NCI-H146 (cell line): ENCODE measurements around the gene OMP.

Experiments used
- DNase-seq: peaks from one replicate; lab custom pipeline; 2025; lab: John Stamatoyannopoulos, UW

OMP gene

GRCh38 chr11:77124488-77124887, 21.8 kb downstream of the OMP start:
- no peak for DNase-seq

DNA sequence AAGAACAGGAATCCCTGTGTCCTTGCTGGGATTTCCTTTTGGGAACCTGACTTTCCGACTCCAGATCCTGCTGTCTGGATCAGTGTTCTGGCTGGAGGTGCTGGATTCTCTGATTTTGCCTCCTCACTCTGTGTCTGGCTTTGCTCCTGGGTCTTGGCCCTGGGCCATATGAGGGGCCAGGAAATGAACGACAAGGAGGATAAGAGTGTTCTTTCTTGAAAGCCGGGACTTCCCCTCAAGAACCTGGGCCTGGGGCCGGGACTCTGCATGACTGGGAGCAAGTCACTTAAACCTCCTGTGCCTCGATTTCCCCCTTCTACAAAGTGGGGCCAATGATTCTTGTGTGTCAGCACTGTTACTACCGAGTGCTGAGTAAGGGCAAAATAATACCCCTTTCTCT, 22.6 kb downstream of the OMP start:
- no peak for DNase-seq

GRCh38 chr11:77125695-77126094, 23.1 kb downstream of the OMP start:
- DNase-seq, result no peak

- DNase-seq, result no peak
Observed at GRCh38 chr11:77126156-77126775, 23.6 kb downstream of the OMP start.

DNA sequence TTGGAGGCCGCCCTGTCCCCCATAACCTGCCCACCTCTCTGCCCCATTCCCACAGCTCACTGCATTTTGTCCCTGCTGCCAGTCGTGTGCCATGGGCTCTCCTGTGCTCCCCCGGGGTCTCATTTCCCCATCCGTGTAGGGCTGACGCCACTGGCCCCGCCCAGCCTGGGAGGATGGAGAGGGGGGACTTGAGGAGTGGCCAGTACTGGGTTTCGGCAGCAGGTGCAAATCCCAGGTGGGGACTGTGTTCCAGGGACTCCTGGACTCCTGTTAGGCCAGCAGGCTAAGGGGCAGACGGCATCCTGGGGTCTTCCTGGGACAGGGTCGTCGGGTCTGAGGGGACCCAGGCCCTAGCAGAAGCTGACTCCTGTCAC, 24.2 kb downstream of the OMP start:
- peak; percentile 68 for DNase-seq

DNA sequence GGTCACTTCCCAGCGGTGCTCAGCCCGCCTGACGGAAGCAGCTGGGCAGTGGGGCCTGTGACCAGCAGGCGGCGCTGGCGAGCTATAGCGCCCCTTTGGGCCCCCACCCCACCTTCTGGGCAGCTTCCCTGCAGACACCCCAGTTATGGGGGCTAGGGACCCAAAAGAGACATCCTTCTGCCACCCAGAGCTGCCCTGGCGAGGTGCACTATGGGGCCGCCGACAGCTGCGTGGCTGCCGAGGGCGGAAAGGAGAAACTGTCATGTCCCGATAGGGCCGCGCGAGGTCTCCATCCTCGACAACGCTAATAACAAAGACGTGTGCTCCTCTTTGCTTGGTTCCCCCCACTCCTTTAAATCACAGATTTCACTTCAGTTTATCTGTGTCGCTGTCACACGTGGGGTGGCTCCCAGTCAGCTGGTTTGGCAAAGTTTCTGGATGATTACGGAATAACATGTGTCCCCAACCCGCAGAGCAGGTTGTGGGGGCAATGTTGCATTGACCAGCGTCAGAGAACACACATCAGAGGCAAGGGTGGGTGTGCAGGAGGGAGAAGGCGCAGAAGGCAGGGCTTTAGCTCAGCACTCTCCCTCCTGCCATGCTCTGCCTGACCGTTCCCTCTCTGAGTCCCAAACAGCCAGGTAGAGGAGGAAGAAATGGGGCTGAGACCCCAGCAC, 24.7 kb downstream of the OMP start:
- DNase-seq, result peak; percentile 69

- peak; percentile 98 for DNase-seq
Observed at GRCh38 chr11:77127920-77128691, 25.5 kb downstream of the OMP start, which contains the start of gene MYO7A. Gene MYO7A, plus strand, starts transcription at chr11:77128246. Its CDS starts 2,389 bp downstream, at chr11:77130635.

DNA sequence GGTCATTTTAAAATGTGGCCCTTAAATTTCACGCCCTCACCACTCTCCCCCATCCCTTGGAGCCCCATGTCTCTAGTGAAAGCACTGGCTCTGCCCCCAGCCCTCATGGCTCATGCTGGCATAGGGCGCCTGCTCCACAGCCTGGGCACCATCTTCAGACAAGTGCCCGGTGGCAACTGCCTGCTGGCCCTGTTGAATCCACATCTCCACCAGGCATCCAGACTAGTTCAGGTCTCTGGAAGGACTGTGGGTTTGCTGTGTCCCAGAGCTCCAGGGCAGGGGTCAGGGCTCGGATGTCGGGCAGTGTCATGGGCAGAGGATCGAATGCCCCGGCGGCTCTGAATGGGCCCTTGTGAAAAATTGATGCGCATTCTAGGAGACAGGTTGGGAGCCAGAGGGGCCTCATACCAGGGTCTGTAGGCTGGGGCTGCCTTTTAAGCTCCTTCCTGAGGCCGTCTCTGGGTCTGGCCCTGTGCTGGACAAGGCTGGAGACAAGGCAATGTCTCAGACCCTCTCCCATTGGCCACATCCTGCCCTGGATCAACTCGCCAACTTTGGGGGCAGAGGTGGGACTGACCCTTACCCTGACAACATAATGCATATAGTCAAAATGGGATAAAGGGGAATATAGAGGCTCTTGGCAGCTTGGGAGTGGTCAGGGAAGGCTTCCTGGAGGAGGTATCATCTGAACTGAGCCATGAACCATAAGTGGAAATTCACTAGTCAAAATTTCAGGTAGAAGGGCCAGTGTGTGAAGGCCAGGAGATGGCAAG, 26.6 kb downstream of the OMP start:
- no peak for DNase-seq

GRCh38 chr11:77129842-77130756, 27.5 kb downstream of the OMP start:
- DNase-seq, result no peak

DNA sequence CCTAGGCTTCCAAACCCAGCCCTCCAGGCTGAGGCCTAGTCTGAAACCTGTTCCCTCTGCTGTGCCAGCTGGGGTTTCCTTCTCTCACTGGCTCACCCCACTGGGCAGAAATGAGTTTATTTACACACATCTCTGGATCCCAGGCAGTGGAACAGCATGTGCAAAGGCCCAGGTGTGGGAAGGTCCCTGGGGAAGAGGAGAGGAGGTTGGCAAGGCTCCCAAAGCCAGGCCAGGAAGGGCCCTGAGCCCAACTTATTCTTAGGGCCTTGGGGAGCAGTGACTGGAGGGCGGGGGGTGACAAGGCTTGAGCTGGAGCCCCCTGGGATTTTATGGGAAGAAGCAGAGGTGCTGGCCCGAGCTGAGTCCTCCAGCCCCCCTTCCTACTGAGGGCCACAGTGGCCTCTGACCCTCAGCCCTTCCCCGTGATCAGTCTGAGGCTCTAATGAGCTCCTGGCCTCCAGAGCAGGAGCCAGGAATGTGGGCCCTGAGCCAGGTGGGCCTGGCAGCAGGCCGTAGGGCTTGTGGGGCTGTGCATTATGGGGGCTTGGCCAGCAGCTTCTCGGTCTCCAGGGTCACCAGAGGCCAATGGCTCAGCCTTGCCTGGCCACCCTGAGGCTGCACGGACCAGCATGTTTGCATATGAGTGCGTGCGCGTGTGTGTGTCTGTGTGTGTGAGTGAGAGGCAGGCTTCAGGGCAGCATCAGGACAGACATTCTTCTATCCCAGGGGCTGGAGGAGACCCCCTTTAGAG, 28.3 kb downstream of the OMP start:
- DNase-seq, result no peak

GRCh38 chr11:77131560-77131959, 28.9 kb downstream of the OMP start:
- no peak for DNase-seq

- DNase-seq, result no peak
Observed at GRCh38 chr11:77135069-77135468, 32.4 kb downstream of the OMP start.

DNA sequence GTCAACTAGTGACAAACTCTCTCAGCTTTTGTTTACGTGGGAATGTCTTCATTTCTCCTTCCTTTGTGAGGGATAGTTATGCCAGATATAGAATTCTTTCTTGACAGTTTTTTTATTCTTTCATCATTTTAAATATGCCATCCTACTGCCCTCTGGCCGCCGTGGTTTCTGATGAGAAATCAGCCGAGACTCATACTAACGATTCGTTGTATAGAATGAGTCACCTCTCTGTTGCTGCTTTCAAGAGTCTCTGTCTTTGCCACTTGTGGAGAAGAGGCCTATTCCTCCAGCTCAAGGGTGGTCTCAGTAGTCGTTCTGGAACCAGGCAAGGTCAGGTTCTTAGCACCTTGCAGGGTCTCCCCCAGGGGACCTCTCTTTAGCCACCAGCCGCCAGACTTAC, 33.4 kb downstream of the OMP start:
- DNase-seq, result no peak

GRCh38 chr11:77136784-77137420, 34.3 kb downstream of the OMP start:
- DNase-seq, result no peak

- no peak for DNase-seq
Observed at GRCh38 chr11:77137421-77137820, 34.8 kb downstream of the OMP start.

GRCh38 chr11:77138106-77138649, 35.5 kb downstream of the OMP start:
- no peak for DNase-seq

DNA sequence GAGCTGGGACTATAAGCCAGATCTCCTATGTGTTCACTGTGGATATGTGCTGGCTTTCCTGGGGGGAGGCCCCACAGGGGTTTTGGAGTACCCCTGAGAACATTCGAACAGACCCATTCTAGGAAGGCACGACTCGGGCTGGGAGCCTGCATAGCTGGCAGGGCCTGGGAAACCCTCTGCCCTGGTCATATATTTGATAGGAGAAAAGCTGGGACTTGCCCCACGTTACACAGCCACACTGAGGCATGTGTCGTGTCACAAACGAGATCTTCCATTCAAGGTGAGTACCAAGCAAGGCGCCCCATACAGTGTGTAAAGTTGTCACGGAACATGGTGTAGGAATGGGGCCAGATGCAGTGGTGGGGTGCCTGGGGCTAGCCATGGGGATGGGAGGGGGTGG, 36.6 kb downstream of the OMP start:
- DNase-seq, result no peak

DNA sequence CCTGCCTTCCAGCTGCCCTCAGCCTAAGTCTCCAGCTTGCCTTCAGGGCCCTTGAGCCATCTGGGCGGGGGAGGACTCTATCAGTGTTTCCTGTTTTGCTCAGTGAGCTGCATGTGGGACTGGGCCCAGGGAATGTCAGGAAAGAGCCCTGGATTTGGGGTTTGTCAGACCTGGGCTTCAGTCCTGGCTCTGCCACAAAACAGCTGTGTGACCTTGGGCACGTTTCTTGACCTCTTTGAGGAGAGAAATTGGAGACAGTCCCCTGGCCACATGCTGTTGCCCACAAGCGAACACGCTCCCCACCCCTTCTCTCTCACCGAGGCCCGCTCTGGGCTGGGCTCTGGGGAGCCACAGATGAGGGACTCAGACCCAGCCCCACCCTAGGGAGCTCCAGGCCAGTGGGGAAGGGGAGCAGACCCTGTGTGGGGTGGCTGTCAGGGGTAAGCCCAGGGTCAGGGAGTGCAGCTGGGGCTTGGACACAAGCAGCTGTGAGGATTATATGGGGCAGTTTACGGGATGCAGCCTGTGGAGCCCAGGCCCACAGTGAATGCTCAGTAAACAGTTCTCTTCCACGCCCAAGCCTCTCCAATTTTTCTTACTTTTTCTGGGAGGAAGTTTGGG, 37.7 kb downstream of the OMP start:
- no peak for DNase-seq

DNA sequence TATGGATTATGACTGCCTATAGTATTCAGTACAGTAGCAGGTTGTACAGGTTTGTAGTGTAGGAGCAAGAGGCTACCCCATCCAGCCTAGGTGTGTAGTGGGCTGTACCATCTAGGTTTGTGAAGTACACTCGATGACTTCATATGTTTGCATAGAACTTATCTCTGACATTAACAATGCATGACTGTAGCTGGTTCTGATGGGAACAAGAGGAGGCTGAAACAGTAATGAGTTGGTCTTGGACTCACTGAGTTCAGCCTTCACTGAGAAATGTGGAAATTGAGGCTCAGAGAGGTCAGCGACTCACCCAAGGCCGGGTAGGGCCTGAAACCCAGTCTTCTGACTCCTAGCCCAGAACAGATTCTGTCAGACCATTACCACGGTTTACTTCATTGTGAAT, 38.4 kb downstream of the OMP start:
- DNase-seq, result peak; percentile 37
